ACC112 (cell line): ENCODE results near the gene GCN1.
A peak's percentile ranks its signal among the peaks of the same experiment; 100 is the strongest.

Source experiments
- H2AFZ ChIP-seq: fragments of 200-600 bp; sonication (generic); one replicate; pipeline ENCODE4 v1.6.0; 2017; ENCODE audit warnings: antibody characterized with exemption, low read length; ENCODE audit not compliant: unreplicated experiment
- H3K27ac ChIP-seq: fragments of 200-600 bp; sonication (generic); 2 replicates; pipeline ENCODE4 v1.5.1; 2014; ENCODE audit warnings: low read depth, mild to moderate bottlenecking, antibody characterized with exemption, low read length, moderate library complexity
- H3K27me3 ChIP-seq: fragments of 200-600 bp; sonication (generic); 2 replicates; pipeline ENCODE4 v1.6.1; 2014; ENCODE audit warnings: mild to moderate bottlenecking, antibody characterized with exemption, low read length, moderate library complexity, mixed read lengths; ENCODE audit not compliant: insufficient read depth
- H3K36me3 ChIP-seq: fragments of 200-600 bp; sonication (generic); 2 replicates; pipeline ENCODE4 v1.6.1; 2016; ENCODE audit warnings: mild to moderate bottlenecking, antibody characterized with exemption, low read length, moderate library complexity, mixed read lengths; ENCODE audit not compliant: insufficient read depth
- H3K4me1 ChIP-seq: fragments of 200-600 bp; sonication (generic); one replicate; pipeline ENCODE4 v1.6.1; 2016; ENCODE audit warnings: low read length, mixed read lengths; ENCODE audit not compliant: insufficient read depth, unreplicated experiment, control insufficient read depth
- H3K4me3 ChIP-seq: fragments of 200-600 bp; sonication (generic); 2 replicates; pipeline ENCODE4 v1.5.1; 2014; ENCODE audit warnings: mild to moderate bottlenecking, low read depth, low read length
- H3K79me2 ChIP-seq: fragments of 200-600 bp; sonication (generic); one replicate; pipeline ENCODE4 v1.6.0; 2016; ENCODE audit warnings: low read length; ENCODE audit not compliant: control insufficient read depth, unreplicated experiment, insufficient read depth

GCN1 gene

DNA sequence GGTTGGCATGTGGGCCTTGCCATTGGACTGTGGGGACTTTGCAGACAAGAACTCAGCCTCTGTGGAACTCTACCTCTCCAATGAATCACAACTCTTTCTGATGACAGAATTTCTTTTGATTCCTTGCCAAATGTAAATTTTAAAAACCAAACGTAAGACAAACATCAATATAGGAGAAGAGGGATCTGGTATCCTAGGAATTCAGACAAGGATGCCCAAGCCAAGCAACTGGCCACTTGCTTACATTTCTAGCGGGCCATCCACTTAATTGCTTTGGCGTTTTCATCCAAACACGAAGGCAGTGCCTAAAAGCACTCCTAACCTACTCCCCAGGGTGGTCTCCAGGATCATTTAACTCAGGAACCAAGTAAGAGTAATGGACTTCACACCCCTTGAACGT, 54.6 kb downstream of the GCN1 start:
- Histone ChIP-seq H3K27me3 (no peaks in the 10 kb centered on the region), H3K27ac (no peak overlapping the region), H3K4me1 (peaks cover 6% of the 10 kb centered on the region), H3K4me3 (no peak overlapping the region), H3K36me3 (peaks cover 42% of the 10 kb centered on the region), H3K79me2 (peaks cover 2% of the 10 kb centered on the region), H2AFZ (no peak overlapping the region)

DNA sequence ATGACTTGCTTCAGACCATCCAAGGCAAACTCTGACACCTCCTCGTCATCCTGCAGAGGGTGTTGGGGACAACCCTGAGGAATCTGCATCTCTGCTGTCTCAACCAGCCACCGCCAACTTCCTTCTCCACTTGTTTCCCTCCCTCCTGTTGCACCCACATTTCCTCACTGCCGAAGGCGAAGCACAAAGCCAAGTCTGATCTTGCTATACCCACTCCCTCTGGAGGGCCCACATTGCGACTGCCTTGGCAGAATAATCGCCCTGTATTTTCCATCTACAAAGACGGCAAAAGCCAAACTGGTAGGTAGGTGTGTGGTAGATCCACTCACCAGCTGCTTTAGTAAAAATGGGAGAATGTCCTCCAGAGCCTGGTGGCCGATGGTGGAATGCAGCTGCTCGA, 56.1 kb downstream of the GCN1 start:
- Histone ChIP-seq H3K36me3 (peaks cover 55% of the 10 kb centered on the region), H3K4me3 (no peak overlapping the region), H3K27ac (no peak overlapping the region), H3K79me2 (peaks cover 2% of the 10 kb centered on the region), H3K4me1 (peaks cover 6% of the 10 kb centered on the region), H2AFZ (no peak overlapping the region), H3K27me3 (no peaks in the 10 kb centered on the region)

DNA sequence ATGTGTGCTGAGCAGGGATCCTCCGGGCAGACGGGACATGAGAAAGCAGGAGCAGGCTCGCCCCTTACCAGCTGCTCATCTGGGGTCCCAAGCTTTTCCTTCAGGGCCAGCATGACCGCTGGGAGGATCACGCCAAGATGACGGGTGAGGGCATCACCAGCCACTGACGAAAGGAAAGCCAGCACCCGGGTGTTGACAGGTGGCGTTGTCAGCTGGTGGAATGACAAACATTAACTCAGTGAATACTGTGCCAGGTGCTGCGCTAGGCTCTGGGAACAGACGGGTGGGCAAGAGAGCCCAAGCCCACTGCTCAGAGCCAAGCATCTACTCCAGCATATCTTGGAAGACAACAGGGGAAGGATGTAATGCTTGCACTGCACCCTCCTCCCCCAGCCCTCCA, 56.7 kb downstream of the GCN1 start:
- Histone ChIP-seq H3K36me3 (peaks cover 59% of the 10 kb centered on the region), H3K27ac (no peak overlapping the region), H3K4me1 (peaks cover 6% of the 10 kb centered on the region), H3K4me3 (no peak overlapping the region), H3K79me2 (peaks cover 2% of the 10 kb centered on the region), H2AFZ (no peak overlapping the region), H3K27me3 (no peaks in the 10 kb centered on the region)

DNA sequence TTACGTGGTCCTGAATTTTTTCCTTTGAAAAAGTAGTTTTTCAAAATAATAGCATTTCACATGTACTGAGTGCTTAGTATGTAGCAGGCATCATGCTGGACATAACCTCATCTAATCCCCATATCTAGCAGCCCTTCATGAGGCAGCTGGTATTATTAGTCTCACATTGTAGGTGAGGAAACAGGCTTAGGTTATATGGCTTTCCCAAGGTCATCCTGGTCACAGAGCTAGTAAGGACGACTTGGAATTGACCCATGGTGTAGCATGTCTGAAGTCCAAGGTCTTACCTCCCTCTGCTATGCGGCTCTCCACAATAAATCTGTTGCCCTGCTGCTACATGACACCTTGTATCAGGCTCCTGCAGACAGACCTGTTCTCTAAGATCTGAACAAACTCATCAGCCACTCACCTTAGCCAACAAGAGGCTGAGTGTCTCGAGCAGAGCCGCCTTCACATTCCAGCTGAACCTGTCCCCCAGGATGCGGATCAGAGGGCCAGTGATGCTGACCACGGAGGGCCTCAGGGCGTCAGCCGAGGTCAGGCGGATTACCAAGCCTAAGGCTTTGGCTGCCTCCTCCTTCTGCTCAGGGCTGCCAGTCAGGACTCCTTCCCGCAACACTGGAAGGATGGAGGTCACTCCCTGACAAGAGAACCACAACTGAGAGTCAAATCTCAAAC, 58.3 kb downstream of the GCN1 start:
- no peak overlapping the region for H2AFZ ChIP-seq
- peaks cover 2% of the 10 kb centered on the region for H3K79me2 ChIP-seq
- no peaks in the 10 kb centered on the region for H3K27me3 ChIP-seq
- no peaks in the 10 kb centered on the region for H3K4me1 ChIP-seq
- H3K27ac ChIP-seq, result no peak overlapping the region
- H3K36me3 ChIP-seq, result peaks cover 60% of the 10 kb centered on the region; the same call in 1 of the 2 replicates
- H3K4me3 ChIP-seq, result no peak overlapping the region

DNA sequence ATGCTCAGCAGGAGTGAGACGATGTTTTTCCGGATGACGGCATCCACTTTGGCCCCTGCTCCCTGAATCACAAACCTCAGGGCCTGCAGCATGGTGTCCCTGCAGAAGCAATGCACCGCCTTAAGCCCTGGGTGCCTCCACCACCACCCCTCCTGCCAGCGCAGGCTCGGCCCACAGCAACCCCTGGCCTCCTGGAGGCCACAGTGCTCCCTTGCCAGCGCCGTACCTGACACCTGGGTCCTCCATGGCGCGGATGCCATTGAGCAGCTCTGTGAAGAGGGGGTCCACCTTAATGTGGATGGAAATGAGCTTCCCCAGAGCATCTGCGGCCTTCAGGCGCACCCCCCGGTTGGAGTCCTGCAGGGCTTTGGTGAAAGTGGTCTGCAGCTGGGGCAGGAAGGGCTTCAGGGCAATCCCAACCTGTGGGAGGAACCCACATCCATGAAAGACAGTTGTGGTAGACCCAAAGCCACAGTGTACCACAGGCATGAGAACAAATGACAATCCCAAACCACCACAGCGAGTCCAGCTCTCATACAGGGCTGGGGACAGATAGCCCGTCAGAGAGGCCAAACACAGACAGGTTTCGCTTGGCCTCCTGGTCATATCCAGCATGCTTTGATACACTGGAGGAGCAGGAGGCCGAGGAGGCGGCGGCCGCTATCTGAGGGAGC, 60.1 kb downstream of the GCN1 start:
- no peak overlapping the region for H3K27ac ChIP-seq
- H3K36me3 ChIP-seq, result peaks cover 57% of the 10 kb centered on the region; the same call in 1 of the 2 replicates
- no peak overlapping the region for H3K4me3 ChIP-seq
- no peak overlapping the region for H2AFZ ChIP-seq
- no peaks in the 10 kb centered on the region for H3K4me1 ChIP-seq
- H3K79me2 ChIP-seq, result no peaks in the 10 kb centered on the region
- no peaks in the 10 kb centered on the region for H3K27me3 ChIP-seq

DNA sequence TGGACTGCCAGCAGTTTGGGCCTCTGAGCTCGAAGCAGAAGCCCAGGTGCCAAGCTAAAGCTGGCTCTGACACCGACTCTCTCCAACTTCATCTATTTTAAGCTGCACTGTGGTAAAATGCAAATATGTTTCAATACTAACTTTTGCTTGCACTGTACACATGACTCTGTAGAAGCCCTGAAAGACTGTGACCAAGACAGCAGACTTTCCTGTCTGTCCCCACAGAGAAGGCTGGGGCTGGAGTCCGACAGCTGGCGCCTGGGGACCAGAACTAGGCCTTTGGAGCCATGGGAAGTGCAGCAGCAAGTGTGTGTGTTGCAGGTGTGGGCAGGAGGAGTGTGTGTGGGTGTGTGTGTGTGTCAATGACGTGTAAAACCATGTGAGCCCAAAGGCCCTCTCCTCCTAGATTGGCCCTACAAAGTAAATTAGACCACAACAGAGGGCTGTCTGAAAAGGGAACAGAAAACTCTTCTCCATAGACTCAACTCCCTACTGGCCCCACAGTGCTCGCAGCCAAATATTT, 61.6 kb downstream of the GCN1 start:
- Histone ChIP-seq H3K27ac (no peak overlapping the region), H3K4me1 (no peaks in the 10 kb centered on the region), H3K27me3 (no peaks in the 10 kb centered on the region), H3K79me2 (no peaks in the 10 kb centered on the region), H2AFZ (no peak overlapping the region), H3K36me3 (peaks cover 60% of the 10 kb centered on the region; the same call in 1 of the 2 replicates), H3K4me3 (no peak overlapping the region)

DNA sequence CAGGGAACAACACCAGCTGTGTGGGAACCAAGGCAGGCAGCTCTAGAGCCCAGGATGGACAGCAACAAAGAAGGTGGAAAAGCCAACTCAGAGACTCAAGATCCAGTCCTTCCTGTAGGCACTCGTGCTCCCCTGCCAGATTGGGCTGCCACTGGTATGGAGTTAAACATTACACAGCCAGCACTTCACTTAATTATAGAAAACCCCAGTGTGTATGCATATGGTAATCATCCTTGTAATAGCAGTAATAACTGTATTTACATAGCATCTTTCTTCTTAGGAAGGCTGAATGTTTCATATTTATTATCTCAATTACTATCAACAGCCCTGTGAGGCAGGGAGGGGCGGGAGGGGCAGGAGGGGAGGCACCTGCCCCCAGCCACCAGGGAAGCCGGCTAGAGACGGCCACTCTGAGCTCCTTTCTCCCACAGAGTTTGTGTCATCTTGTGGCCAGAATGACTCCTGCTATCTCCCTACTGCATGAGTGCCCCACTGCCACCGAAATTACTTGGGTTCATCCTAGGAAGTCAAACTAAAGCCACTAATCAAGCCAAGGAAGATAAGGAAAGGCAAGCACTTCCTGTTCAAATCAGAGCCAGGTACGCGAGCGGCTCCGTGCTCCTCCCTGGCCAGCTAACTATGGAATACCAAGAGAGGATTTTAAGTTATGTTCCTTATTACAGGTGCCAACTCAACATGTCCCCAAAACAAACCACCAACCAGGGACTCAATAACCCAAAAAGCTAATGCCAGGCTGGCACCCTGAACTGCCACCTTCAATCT, 62.3 kb downstream of the GCN1 start:
- H3K79me2 ChIP-seq, result no peaks in the 10 kb centered on the region
- H3K4me3 ChIP-seq, result no peak overlapping the region
- peaks cover 65% of the 10 kb centered on the region; the same call in 1 of the 2 replicates for H3K36me3 ChIP-seq
- H2AFZ ChIP-seq, result no peak overlapping the region
- H3K27ac ChIP-seq, result no peak overlapping the region
- H3K27me3 ChIP-seq, result no peaks in the 10 kb centered on the region
- H3K4me1 ChIP-seq, result peaks cover 2% of the 10 kb centered on the region

DNA sequence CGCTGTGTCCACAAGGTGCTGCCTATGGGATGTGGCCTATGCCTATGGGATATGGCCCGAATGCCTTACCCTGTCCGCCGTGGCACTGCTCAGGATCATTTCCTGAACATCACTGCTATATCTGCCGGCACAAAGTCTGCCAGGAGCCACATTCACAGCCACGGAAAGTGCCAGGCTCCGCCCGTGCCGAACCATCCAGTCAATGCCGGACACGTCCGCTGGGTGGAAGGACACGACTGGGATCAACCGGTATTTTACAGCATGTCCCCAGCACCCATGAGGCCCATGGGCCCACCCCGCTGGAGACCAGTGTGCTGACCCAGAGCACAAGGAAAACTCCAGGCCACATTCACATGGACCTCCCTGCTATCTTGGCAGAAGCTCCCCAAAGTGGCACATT, 63.4 kb downstream of the GCN1 start:
- Histone ChIP-seq H3K79me2 (no peaks in the 10 kb centered on the region), H2AFZ (no peak overlapping the region), H3K27me3 (no peaks in the 10 kb centered on the region), H3K4me1 (peaks cover 14% of the 10 kb centered on the region), H3K36me3 (peaks cover 56% of the 10 kb centered on the region; the same call in 1 of the 2 replicates), H3K4me3 (no peak overlapping the region), H3K27ac (no peak overlapping the region)

DNA sequence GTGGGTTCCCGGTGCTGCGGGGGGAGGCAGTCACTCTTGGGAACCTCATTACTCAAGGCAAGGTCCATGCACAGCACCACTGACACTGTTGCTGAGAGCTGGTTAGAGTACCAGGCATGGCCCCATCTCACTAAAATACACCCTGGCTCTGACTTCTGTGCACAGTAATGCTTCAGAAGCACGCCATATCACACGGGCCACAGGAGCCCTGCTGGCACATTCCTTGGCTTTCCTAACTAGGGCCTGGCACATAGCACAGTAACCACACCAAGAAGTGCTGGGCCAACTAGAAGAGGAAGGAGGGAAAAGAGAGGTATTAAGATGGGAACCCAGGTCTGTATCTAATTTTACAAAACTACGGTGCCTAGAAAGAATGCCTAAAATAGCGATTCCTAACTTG, 64.5 kb downstream of the GCN1 start:
- Histone ChIP-seq H3K79me2 (no peaks in the 10 kb centered on the region), H3K36me3 (peaks cover 54% of the 10 kb centered on the region; the same call in 1 of the 2 replicates)

DNA sequence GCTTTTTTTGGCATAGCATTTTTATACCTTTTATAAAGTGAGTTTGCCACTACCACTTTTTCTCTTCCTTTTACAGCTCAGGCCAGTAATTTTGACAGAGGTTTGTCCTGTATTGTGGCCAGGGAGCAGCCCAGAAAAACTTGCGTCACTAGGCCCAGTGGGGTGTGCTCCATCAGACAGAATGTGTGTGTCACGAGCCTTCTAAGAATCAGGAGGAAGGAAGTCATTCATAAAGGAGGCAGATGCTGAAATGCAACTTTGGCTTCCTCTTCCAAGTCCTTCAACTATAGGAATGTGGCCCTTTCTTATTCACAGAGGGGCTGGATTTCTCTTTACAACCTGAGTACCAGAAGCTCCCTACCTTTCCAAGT, 67.9 kb downstream of the GCN1 start:
- Histone ChIP-seq H3K4me1 (peaks cover 23% of the 10 kb centered on the region), H3K27me3 (no peaks in the 10 kb centered on the region), H3K27ac (peak overlapping the region; percentile 68), H3K4me3 (no peak overlapping the region), H3K79me2 (no peaks in the 10 kb centered on the region), H2AFZ (no peak overlapping the region), H3K36me3 (peaks cover 23% of the 10 kb centered on the region; the same call in 1 of the 2 replicates)

More for the DNA sequence above, 64.5 kb downstream of the GCN1 start:
- Histone ChIP-seq H3K4me1 (peaks cover 23% of the 10 kb centered on the region), H3K27me3 (no peaks in the 10 kb centered on the region), H3K4me3 (no peak overlapping the region), H2AFZ (no peak overlapping the region), H3K27ac (no peak overlapping the region)
